Astrocyte of the spinal cord (primary cell): ENCODE results near the gene AP4S1.
"Not testable (repeated sequence)": the region's sequence is repeated elsewhere in the genome, so short reads cannot be mapped to it uniquely, and the experiment has no call there.

ENCODE experiments used
- DNase-seq: peaks from one replicate; pipeline ENCODE4 v3.0.0; 2011; ENCODE audit warnings: low read depth, low spot score
- H3K4me3 ChIP-seq: 2 replicates; pipeline ENCODE4 v1.5.1; 2011; ENCODE audit warnings: low read depth, mild to moderate bottlenecking, low read length, moderate library complexity
- in situ Hi-C: cut with HindIII; loops from 2 replicates; pipeline ENCODE4 v1.10.0; 2017; ENCODE audit warnings: low sequenced_read_pairs
- TF ChIP-seq, protein P1 (sequence below): IDR thresholded peaks from 2 replicates; pipeline ENCODE4 v1.5.1; 2012; ENCODE audit warnings: low read depth, mild to moderate bottlenecking, low read length, inconsistent platforms

The AP4S1 gene

DNA sequence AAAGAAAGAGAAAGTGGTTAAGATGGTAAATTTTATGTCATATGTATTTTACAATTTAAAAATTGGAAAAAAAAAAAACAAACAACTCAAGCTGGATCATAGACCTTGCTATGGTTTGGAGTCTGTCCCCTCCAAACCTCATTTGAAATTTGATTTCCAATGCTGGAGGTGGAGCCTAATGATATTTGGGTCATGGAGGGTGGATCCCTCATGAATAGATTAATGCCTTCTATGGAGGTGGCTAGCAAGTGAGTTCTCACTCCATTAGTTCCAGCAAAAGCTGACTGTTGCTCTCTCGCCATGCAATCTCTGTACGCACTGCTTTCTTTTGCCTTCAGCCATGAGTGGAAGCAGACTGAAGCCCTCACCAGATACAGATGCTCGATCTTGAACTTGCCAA lies 22.2 kb upstream of the AP4S1 start:
- no peak for DNase-seq
- in situ Hi-C loops = no loop called here
- H3K4me3 ChIP-seq = no peak overlapping the region
- TF ChIP-seq, protein P1, sequence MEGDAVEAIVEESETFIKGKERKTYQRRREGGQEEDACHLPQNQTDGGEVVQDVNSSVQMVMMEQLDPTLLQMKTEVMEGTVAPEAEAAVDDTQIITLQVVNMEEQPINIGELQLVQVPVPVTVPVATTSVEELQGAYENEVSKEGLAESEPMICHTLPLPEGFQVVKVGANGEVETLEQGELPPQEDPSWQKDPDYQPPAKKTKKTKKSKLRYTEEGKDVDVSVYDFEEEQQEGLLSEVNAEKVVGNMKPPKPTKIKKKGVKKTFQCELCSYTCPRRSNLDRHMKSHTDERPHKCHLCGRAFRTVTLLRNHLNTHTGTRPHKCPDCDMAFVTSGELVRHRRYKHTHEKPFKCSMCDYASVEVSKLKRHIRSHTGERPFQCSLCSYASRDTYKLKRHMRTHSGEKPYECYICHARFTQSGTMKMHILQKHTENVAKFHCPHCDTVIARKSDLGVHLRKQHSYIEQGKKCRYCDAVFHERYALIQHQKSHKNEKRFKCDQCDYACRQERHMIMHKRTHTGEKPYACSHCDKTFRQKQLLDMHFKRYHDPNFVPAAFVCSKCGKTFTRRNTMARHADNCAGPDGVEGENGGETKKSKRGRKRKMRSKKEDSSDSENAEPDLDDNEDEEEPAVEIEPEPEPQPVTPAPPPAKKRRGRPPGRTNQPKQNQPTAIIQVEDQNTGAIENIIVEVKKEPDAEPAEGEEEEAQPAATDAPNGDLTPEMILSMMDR = no peak

DNA sequence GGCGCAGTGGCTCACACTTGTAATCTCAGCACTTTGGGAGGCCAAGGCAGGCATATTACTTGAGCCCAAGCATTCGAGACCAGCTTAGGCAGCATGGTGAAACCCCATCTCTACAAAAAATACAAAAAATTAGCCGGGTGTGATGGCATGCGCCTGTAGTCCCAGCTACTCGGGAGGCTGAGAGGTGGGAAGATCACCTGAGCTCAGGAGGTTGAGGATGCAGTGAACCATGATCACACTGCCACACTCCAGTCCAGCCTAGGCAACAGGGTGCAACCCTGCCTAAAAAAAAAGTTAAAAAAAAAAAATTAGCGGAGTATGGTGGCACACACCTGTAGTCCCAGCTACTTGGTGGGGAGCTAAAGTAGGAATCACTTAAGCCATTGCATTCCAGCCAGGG lies 21.4 kb upstream of the AP4S1 start:
- DNase-seq, in situ Hi-C loops, H3K4me3 ChIP-seq: not testable (repeated sequence)

DNA sequence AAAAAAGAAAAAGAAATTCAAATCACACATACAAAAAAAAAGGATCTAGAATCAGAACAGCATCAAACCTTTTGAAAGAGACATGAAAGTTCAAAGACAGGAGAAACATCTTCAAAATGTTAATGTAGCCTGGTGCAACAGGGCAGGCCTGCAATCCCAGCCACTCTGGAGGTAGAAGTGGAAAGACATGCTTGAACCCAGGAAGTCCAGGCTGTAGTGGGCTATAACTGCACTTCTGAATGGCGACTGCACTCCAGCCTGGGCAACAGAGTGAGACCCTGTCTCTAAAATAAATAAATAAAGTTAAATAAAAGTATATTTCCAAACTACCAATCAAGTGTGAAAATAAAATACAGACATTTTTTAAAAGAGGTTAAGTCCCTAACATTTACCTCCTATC lies 18.7 kb upstream of the AP4S1 start:
- TF ChIP-seq, protein P1 = no peak
- DNase-seq = no peak
- in situ Hi-C loops = no loop called here
- H3K4me3 ChIP-seq = no peak overlapping the region

DNA sequence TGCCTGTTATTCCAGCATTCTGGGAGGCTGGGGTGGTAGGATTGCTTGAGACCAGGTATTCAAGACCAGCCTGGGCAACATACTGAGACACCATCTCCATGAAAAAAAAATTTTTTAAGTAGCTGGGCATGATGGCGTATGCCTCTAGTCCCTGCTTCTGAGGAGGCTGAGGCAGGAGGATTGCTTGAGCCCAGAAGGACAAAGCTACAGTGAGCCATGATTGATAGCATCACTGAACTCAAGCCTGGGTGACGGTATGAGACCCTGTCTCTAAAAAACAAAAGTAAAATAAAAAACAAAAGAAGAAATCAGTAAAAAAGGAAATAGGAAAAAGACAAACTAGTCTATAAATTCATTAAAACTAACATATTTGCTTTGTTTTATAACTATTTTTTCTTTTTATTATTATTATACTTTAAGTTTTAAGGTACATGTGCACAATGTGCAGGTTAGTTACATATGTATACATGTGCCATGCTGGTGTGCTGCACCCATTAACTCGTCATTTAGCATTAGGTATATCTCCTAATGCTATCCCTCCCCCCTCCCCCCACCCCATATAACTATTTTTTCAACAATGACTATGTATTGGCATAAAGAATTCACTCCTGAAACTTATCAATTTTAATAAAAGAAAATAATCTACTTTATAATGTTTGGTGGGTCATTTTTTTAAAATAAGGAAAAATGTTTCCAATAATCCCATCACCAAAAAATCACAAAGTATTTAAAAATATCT lies 15.4 kb upstream of the AP4S1 start:
- TF ChIP-seq, protein P1 = no peak
- in situ Hi-C loops = no loop called here
- H3K4me3 ChIP-seq = no peak overlapping the region
- DNase-seq = no peak

DNA sequence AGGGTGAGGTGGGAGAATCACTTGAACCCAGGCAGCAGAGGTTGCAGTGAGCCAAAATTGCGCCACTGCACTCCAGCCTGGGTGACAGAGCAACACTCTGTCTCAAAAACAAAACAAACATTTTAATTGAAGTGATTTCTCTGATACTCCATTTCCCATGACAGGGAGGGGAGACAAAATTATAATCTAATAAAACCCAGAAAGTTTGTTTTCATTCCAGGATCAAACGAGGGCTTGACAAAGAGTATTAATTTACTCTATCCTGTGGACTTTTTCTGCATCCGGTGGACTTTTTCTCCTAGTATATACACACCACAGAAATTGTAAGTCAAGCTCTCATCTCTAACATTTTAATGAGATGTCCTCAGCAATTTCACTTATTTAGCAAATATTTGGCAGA lies 14.5 kb upstream of the AP4S1 start:
- TF ChIP-seq, protein P1 = no peak
- no peak overlapping the region for H3K4me3 ChIP-seq
- DNase-seq = no peak
- in situ Hi-C loops = no loop called here

DNA sequence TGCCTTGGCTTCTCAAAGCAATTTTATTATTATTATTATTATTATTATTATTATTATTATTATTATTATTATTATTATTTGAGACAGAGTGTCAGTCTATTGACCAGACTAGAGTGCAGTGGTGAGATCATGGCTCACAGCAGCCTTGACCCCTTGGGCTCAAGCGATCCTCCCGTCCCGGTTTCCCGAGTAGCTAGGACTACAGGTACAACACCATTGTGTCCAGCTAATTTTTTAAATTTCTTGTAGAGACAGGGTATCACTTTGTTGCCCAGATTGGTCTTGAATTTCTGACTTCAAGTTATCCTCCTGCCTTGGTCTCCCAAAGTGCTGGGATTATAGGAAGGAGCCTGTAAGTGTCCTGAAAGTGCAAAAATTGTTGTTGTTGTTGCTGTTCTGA lies 11.6 kb upstream of the AP4S1 start:
- TF ChIP-seq, protein P1 = no peak
- no peak overlapping the region for H3K4me3 ChIP-seq
- in situ Hi-C loops = no loop called here
- no peak for DNase-seq

DNA sequence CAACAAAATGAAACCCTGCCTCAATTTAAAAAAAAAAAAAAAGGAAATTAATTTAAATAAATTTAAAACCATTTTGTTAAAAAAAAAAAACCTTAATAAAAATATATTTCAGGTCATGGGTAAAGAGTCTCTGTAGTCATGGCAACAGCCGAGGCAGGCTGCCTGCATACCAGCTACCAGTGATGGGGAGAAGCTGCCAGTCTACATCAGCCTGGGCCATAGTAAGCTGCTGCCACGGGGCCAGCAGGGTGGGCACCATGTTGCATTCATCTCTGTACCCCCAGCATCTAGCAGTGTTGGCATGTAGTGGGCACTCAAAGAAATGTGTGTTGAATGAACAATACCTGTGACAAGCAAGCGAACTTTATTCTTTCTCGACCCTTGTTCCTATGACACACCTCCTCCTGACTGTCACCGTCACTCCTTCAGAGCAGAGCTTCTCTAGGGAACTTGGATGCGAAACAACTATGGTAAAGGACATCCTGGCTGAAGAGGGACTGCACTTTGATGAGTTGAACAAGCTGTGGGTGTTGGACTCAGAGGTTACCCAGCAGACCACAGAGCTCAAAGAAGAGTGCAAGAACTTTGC lies 7.3 kb upstream of the AP4S1 start:
- DNase-seq = no peak
- TF ChIP-seq, protein P1 = no peak
- in situ Hi-C loops = no loop called here
- no peak overlapping the region for H3K4me3 ChIP-seq
